Measurements from ENCODE around the gene ZNF462.

GRCh38 chr9:106982636-106983035, 119.7 kb downstream of the ZNF462 start:
- TF ChIP-seq CTCF (IDR thresholded peaks at IDR 0.05) (no peak), POLR2A (IDR thresholded peaks at IDR 0.05) (no peak)
